ENCODE measurements around the gene HJURP.

Gene HJURP

DNA sequence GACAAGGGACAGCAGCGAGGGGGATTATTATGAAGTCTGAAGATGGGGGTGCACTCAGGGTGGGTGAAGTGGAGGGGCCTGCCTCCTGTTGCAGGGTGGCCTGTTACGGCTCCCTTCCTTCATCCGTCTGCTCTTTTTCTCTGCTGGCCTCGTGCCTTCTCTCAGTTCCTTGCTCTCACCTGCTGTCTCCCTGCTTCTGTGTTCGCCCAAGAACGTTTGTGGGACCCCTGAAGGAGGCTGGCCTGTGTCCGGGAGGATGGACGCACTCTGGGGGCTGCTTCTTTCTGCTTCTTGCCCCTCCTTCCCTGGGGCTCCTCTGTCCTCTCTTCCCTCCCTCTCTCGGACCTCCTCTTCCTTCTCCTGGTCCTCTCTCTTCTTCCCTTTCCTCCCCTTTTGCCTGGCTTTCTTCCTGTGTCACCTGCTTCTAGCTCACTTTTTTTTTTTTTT, 62.4 kb downstream of the HJURP start:
- no peak for DNase-seq

DNA sequence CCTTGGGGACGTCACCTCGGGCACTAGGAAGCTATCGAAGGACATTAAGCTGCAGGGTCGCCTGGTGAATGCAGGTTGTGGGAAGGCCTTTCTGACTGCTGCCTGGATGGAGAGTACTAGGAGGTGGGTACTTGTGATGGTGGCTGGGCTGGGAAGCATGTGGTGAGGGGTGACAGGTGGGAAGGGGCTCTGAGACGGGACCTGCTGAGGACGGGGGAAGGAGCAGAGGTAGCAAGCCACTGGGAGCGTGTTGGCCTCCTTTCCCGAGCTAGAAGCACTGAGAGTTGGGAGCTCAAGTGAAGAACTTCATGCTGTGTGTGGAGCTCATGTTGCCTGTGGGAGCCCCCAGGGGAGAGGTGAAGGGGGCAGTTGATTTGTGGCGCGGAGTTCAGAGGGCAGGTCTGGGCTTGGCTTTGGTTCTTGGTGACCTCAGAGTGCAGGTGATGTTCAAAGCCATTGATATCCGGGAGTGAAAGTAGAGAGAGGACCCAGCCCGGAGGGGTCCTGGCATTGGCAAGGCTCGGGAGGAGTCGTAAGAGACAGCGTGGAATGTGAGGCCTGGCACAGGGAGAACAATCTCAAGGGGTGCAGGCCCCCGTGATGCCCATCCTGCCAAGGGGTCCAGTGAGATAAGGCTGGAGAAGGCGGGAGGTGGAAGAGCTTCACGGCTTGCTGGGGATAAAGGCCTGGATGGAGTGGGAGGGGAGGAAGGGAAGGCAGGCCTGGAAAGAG, 63.0 kb downstream of the HJURP start:
- DNase-seq = no peak

GRCh38 chr2:233789554-233789953, 64.8 kb downstream of the HJURP start:
- DNase-seq = no peak

Data from NCI-H1694 treated with DMSO at 0.1 percent for 48 hours (cell line).